Activated gamma-delta T cell treated with anti-CD3 and anti-CD28 coated beads, Interleukin-2, amount 50 U/mL, for 16 hours (primary cell): ENCODE data around the gene UNC13C.

Source experiments
- DNase-seq: peaks from one replicate; pipeline ENCODE4 v3.0.0-alpha.2; 2020; ENCODE audit warnings: low read depth

UNC13C gene

GRCh38 chr15:54026258-54026657 is 48.0 kb downstream of the UNC13C start:
- no peak for DNase-seq

- no peak for DNase-seq
Measured at GRCh38 chr15:54026891-54027290, 48.6 kb downstream of the UNC13C start.

GRCh38 chr15:54029081-54029480 is 50.8 kb downstream of the UNC13C start:
- DNase-seq, result no peak

GRCh38 chr15:54032066-54032465 is 53.8 kb downstream of the UNC13C start:
- DNase-seq, result no peak

- DNase-seq, result no peak
Measured at GRCh38 chr15:54033356-54033860, 55.2 kb downstream of the UNC13C start.

GRCh38 chr15:54033869-54034458 is 55.7 kb downstream of the UNC13C start:
- no peak for DNase-seq

- DNase-seq, result no peak
Measured at GRCh38 chr15:54035616-54036015, 57.4 kb downstream of the UNC13C start.

- DNase-seq, result no peak
Measured at GRCh38 chr15:54045397-54045796, 67.2 kb downstream of the UNC13C start.

GRCh38 chr15:54046093-54046492 is 67.9 kb downstream of the UNC13C start:
- no peak for DNase-seq

GRCh38 chr15:54064365-54064764 is 86.1 kb downstream of the UNC13C start:
- no peak for DNase-seq

GRCh38 chr15:54066403-54066802 is 88.2 kb downstream of the UNC13C start:
- no peak for DNase-seq

- no peak for DNase-seq
Measured at GRCh38 chr15:54082836-54083492, 104.7 kb downstream of the UNC13C start.

GRCh38 chr15:54083501-54083900 is 105.3 kb downstream of the UNC13C start:
- DNase-seq, result no peak

GRCh38 chr15:54083991-54084390 is 105.8 kb downstream of the UNC13C start:
- no peak for DNase-seq

- DNase-seq, result no peak
Measured at GRCh38 chr15:54088837-54089236, 110.6 kb downstream of the UNC13C start.

- no peak for DNase-seq
Measured at GRCh38 chr15:54089776-54090175, 111.5 kb downstream of the UNC13C start.

- no peak for DNase-seq
Measured at GRCh38 chr15:54091651-54092050, 113.4 kb downstream of the UNC13C start.

GRCh38 chr15:54094661-54095060 is 116.4 kb downstream of the UNC13C start:
- no peak for DNase-seq

GRCh38 chr15:54097019-54097418 is 118.8 kb downstream of the UNC13C start:
- no peak for DNase-seq

- no peak for DNase-seq
Measured at GRCh38 chr15:54099010-54099409, 120.8 kb downstream of the UNC13C start.

- no peak for DNase-seq
Measured at GRCh38 chr15:54101664-54102270, 123.5 kb downstream of the UNC13C start.

GRCh38 chr15:54102704-54103103 is 124.5 kb downstream of the UNC13C start:
- no peak for DNase-seq

- no peak for DNase-seq
Measured at GRCh38 chr15:54109014-54109413, 130.8 kb downstream of the UNC13C start.
